GM21737 (cell line): ENCODE results near the gene GRXCR1.

Source experiments
- ATAC-seq: cut with Tn5 transposase; IDR thresholded peaks from one replicate; pipeline ENCODE4 v1.9.1; 2021; ENCODE audit warnings: mild to moderate bottlenecking, moderate library complexity; ENCODE audit not compliant: unreplicated experiment

Gene GRXCR1

GRCh38 chr4:42892413-42892812, at the start of gene GRXCR1:
GRXCR1 (plus strand) TSS chr4:42892713; CDS start chr4:42893267, 554 bp downstream.
- no peak for ATAC-seq

GRCh38 chr4:42843694-42844093, 48.8 kb upstream of the GRXCR1 start:
- no peak for ATAC-seq

- ATAC-seq, result no peak
Measured at GRCh38 chr4:42844422-42845070, 48.0 kb upstream of the GRXCR1 start.

GRCh38 chr4:42845586-42845985, 46.9 kb upstream of the GRXCR1 start:
- ATAC-seq, result no peak

GRCh38 chr4:42855779-42856178, 36.7 kb upstream of the GRXCR1 start:
- no peak for ATAC-seq

GRCh38 chr4:42865572-42866189, 26.8 kb upstream of the GRXCR1 start:
- ATAC-seq, result no peak

- ATAC-seq, result no peak
Measured at GRCh38 chr4:42871261-42871660, 21.3 kb upstream of the GRXCR1 start.

- no peak for ATAC-seq
Measured at GRCh38 chr4:42871671-42872290, 20.7 kb upstream of the GRXCR1 start.

- no peak for ATAC-seq
Measured at GRCh38 chr4:42878863-42879262, 13.7 kb upstream of the GRXCR1 start.

GRCh38 chr4:42881253-42881652, 11.3 kb upstream of the GRXCR1 start:
- no peak for ATAC-seq

GRCh38 chr4:42891644-42892043, 869 bp upstream of the GRXCR1 start:
- ATAC-seq, result no peak

- ATAC-seq, result no peak
Measured at GRCh38 chr4:42895452-42895851, 2.9 kb downstream of the GRXCR1 start.

- ATAC-seq, result no peak
Measured at GRCh38 chr4:42904986-42905385, 12.5 kb downstream of the GRXCR1 start.

GRCh38 chr4:42905591-42905990, 13.1 kb downstream of the GRXCR1 start:
- ATAC-seq, result no peak

GRCh38 chr4:42906341-42906740, 13.8 kb downstream of the GRXCR1 start:
- no peak for ATAC-seq

GRCh38 chr4:42906891-42907759, 14.6 kb downstream of the GRXCR1 start:
- ATAC-seq, result no peak

- no peak for ATAC-seq
Measured at GRCh38 chr4:42910459-42910858, 17.9 kb downstream of the GRXCR1 start.

- no peak for ATAC-seq
Measured at GRCh38 chr4:42914937-42915336, 22.4 kb downstream of the GRXCR1 start.

- ATAC-seq, result no peak
Measured at GRCh38 chr4:42915484-42915883, 23.0 kb downstream of the GRXCR1 start.

- no peak for ATAC-seq
Measured at GRCh38 chr4:42917296-42917695, 24.8 kb downstream of the GRXCR1 start.

GRCh38 chr4:42923431-42923830, 30.9 kb downstream of the GRXCR1 start:
- no peak for ATAC-seq
